Medulla oblongata (tissue), 1 donor: Measurements from ENCODE around the gene PIWIL4.
"Not testable (repeated sequence)": the region's sequence is repeated elsewhere in the genome, so short reads cannot be mapped to it uniquely, and the experiment has no call there.

Experiments used
- DNase-seq: peaks from one replicate; pipeline ENCODE4 v3.0.0-alpha.2; 2015; ENCODE audit errors: extremely low spot score

PIWIL4 gene

DNA sequence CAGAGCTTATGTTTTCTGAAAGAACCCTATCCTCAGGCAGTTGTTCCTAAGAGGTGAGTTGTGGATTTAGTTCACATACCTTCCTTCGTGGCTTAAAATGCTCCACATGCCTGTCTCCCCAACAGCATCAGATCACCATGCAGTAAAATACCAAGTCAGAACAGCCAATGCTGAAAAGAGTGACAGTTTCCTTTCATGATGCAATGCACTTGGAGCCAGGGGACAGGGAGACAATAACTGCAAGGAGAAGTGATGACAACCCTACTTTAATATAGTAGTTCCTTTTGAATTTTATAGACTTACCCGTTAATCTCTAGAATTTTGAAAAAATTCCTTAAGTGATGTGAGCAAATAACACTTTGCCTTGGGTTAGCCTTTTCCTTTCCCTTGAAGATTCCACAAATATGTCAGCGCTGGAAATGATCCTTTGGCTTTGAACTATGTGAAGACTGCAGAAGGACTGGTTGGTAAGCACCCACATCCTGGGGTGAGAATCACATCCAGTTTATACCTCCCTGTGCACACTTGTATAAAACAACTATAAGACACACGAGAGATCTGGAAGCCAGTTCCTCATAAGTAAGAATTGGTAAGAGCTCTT is 71.2 kb downstream of the PIWIL4 start:
- peak; percentile 21 for DNase-seq

- peak; percentile 80 for DNase-seq
Observed at GRCh38 chr11:94638902-94639373, 71.8 kb downstream of the PIWIL4 start.

- DNase-seq, result no peak
Observed at GRCh38 chr11:94639901-94640721, 72.9 kb downstream of the PIWIL4 start.

GRCh38 chr11:94641167-94641761 is 74.1 kb downstream of the PIWIL4 start:
- DNase-seq, result peak; percentile 27

DNA sequence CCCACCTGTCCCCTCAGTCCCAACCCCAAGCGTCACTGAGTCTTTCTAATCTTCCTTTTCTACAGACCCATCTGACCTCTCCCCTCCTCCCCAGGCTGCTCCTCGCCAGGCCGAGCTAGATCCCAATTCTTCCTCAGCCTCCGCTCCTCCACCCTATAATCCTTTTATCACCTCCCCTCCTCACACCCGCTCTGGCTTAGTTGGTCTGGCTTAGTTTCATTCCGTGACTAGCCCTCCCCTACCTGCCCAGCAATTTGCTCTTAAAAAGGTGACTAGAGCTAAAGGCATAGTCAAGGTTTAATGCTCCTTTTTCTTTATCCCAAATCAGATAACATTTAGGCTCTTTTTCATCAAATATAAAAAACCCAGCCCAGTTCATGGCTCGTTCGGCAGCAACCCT is 76.0 kb downstream of the PIWIL4 start:
- not testable (repeated sequence) for DNase-seq

GRCh38 chr11:94647926-94648325 is 80.8 kb downstream of the PIWIL4 start:
- DNase-seq, result no peak

GRCh38 chr11:94648789-94649188 is 81.6 kb downstream of the PIWIL4 start:
- no peak for DNase-seq

DNA sequence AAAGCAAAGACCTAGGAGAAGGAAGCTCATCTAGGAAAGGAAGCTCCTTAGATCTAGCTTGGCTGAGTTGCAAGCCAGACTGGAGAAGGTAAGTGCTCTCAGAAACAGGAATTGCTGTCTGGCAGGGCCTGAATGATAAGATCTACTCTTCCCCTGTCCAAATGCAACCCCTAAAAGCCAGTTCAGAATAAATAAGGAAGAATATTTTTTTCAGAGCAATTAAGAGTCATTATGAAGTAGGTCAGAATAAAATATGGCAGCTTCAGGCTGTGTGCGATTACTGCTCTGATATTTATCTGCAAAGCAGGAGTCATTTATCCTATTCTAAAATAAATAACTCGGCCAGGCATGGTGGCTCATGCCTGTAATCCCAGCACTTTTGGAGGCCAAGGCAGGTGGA is 82.1 kb downstream of the PIWIL4 start:
- DNase-seq, result no peak

DNA sequence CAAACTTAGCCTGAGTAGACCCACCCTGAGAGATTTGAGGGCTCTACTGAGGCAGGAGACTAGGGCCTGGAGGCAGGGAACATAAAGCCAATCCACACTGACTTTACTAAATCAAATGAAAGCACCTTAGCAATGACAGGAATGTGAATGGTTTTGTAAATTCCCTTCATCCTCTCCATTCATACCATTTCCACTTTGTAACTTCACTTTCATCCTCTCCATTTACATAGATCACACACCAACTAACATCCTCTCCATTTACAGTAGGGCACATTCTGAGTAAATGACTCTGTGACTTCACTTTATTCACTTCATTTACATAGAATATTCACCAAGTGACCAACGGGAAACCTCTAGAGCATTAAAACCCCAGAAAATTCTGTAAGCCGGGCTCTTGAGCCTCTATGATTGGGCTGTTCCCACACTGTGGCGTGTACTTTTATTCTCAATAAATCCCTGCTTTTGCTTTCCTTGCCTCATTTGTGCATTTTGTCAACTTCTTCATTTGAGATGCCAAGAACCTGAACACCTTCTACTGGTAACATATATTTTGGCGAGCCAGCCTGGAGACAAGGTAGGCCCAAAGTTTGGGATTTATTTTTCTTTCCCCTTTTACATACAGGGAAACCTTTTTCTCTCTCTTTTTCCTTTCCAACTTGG is 82.9 kb downstream of the PIWIL4 start:
- no peak for DNase-seq

- DNase-seq, result peak; percentile 66
Observed at GRCh38 chr11:94650756-94651155, 83.6 kb downstream of the PIWIL4 start.

DNA sequence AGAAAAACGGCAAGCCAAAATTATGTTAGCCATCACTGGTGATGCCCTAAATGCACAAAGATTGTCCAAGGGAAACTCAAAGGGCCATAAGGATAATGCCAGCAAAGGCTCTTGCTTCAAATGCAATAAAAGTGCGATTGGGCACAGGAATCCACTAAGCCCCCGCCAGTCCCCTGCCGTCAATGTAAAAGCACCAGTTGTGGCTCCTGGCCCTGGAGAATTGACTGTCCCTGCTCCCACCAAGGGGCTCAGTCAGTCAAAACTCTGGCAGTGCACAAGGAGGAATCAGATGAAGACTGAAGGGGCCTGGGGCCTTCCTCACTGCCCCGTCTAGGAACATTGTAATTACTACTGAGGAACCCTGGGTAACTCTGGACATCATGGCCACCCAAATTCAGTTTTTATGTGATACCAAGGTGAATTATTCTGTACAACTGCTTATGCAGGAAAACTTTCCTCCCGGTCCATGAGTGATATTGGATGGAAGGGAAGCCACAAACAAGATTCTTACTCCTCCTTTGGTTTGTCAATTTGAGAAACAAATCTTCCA is 85.6 kb downstream of the PIWIL4 start:
- no peak for DNase-seq

GRCh38 chr11:94653561-94653960 is 86.4 kb downstream of the PIWIL4 start:
- DNase-seq, result no peak

DNA sequence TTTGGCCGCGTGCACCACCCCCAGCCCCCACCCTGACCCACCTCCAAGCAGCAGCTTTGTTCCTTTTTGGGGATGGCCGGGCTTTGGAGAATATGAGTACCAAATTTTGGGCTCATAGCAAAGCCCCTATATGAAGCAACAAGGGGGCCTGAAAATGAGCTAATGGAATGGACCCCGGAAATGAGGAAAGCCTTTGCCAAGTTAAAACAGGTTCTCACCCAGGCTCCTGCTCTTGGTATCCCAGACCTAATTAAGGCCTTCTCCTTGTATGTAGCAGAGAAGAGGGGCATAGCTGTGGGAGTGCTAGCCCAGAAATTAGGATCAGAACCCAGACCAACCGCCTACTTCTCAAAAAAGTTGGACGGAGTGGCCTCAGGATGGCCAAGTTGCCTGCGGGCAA is 87.0 kb downstream of the PIWIL4 start:
- DNase-seq, result no peak

- no peak for DNase-seq
Observed at GRCh38 chr11:94655291-94655690, 88.1 kb downstream of the PIWIL4 start.

GRCh38 chr11:94655956-94656355 is 88.8 kb downstream of the PIWIL4 start:
- no peak for DNase-seq

DNA sequence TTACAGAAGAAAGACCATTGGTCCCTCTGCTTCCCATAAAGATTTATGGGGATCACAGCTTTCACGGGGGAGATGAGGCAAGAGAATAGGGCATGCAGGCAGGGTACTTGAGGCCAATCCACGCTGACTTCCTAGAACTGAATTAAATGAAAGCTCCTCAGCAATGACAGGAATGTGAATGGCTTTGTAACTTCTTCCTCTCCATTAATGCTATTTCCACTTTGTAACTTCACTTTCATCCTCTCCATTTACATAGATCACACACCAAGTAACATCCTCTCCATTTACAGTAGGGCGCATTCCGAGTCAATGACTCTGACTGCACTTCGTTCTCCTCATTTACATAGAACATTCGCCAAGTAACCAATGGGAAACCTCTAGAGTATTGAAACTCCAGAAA is 89.8 kb downstream of the PIWIL4 start:
- DNase-seq, result no peak

DNA sequence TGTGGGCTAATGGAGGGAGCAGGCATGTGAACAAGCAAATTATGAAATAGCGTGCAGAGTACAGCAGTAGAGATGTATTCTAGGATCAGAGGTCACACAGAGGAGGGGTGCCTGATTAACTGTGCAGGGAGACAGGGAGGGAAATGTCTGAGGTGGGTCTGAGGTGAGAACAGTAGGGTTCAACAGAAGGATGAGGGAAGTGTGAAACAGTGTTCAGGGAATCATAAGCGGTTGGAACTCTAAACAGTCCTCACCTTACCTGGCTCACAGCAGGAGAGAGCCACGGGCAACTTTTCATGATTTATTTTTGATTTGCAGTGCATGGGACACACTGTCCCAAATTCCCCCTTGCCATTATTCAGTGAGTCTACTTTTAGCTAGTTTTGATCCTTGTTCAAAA is 90.5 kb downstream of the PIWIL4 start:
- no peak for DNase-seq

DNA sequence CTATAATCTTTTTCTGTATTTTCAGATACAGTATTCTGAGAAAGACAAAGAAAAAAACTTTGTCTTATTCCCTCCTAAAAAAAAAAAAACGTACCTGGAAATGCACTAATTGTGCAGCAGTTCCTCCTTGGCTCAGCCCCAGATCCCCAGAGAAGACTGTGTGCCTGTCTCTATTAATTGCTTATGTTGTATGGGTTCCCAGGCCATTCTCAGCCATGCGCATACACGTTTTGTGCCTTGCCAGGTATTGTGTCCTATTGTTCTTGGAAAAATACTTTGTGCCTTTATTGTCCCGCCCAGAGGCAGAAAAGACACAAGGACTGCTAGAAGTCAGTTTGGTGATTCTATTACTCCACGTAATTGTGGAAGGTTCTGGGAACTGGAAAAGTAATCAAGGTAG is 91.2 kb downstream of the PIWIL4 start:
- no peak for DNase-seq

- no peak for DNase-seq
Observed at GRCh38 chr11:94658888-94659287, 91.7 kb downstream of the PIWIL4 start.

GRCh38 chr11:94661444-94661843 is 94.3 kb downstream of the PIWIL4 start:
- no peak for DNase-seq

DNA sequence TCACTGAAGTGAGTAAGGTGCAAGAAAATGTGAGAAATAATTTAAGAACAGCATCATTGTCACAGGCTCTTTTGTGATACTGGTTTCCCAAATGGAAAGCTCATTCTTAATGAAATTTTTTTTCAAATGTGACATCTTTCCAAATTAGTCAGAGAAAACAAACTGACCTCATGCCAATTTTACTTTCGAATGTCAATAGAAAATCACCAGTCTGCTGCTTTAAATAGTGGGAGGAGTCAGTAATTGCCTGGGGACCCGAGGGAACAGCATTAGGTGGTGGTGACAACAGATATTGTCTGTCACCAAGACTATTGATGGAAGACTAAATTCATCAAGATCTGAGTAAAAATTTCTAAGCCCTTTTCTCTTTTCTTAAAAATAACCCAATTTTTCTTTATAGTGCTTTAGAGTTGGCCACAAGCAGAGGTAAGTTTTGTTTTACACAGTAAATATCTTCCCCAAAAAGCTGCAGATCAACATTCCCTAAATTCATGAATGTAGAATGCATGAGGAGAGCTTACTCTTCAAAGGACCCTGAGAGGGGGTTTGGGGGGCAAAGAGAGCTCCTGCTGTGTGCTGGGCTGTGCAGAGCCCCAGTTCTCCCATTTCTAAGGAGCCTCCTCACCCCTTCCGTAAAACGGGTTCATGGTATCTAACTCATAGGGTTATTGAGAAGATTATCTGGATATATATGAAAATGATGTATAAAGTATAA is 95.1 kb downstream of the PIWIL4 start:
- DNase-seq, result no peak
